Epithelial cell of prostate (primary cell): ENCODE results near the gene LRP11.
A peak's percentile ranks its signal among the peaks of the same experiment; 100 is the strongest.
"Not testable (repeated sequence)": the region's sequence is repeated elsewhere in the genome, so short reads cannot be mapped to it uniquely, and the experiment has no call there.

Source experiments
- DNase-seq: peaks from one replicate; pipeline ENCODE4 v3.0.0-alpha.2; 2011; ENCODE audit warnings: low read depth, low spot score
- H3K27ac ChIP-seq: fragments of 450-650 bp; 2 replicates; pipeline ENCODE4 v1.5.1; 2017; ENCODE audit warnings: mild to moderate bottlenecking

Gene LRP11

DNA sequence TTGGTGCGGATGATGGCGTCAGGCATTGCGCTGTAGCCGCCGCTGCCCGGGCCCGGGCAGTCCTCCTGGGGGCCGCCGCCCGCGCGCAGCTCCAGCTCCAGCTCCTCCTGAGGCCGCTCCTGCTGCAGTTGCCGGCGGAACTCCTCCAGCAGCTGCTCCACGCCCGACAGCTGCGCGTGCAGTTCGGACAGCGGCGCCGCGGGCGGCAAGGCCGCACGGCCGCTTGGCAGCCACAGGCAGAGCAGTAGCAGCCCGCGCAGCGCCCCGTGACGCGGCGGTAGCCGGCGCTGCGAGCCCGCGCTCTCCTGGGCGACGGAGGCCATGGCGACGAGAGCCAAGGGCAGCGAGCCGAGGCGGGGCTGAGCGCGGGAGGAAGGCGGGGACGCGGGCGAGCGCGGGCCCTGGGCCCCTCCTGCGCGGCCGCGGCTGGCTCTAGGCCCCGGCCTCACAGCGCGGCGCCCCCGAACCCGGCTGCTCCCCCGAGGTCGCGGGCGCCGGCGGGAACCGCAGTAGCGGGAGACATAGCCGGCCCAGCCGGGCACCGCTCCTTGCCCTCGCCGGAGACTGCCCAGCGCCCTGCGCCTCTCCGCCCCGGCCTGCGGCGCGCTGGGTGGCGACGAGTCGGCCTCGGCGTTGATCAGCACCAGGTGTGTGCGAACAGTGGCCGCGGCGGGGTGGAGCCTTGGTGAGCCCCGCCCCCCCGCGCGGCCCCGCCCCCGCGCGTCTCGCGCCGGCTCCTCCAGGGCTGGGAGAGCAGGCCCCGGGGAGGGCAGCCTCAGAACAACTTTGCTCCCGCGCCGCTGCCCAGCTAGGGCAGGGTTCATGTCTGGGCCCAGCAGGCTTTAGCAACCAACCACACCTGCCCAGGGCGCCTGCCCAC is at the start of gene LRP11:
Gene LRP11 (minus strand): TSS at position 662 of the 880 bp plus-strand sequence. CDS start 339 bp downstream, at position 323.
- H3K27ac ChIP-seq = peak within 1 kb of the TSS; percentile 92
- peak; percentile 60 for DNase-seq

- no peak for DNase-seq
- H3K27ac ChIP-seq = no peak overlapping the region
Observed at GRCh38 chr6:149913540-149914240, 49.5 kb upstream of the LRP11 start.

- no peak for DNase-seq
- H3K27ac ChIP-seq = no peak overlapping the region
Observed at GRCh38 chr6:149913085-149913484, 48.9 kb upstream of the LRP11 start.

DNA sequence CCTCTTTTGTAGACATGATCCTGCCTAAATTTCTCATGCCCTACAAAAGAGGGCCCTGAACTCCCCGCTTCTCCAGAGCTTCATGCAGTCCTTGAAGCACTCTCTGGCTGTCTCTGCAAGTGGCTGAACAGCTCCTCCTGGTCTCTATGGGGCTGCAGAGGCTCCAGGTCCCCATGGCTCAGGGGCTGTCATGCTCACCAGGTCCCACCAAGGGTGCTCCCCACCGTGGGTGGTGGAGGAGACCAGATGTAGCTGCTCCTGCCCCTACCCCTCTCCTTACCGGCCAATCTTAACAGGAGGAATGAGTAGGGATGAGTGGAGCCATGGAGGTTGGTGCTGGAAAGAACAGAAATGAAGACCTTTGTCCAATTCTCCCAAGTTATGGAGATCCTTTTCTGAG is 48.5 kb upstream of the LRP11 start:
- not testable (repeated sequence) for DNase-seq, H3K27ac ChIP-seq

DNA sequence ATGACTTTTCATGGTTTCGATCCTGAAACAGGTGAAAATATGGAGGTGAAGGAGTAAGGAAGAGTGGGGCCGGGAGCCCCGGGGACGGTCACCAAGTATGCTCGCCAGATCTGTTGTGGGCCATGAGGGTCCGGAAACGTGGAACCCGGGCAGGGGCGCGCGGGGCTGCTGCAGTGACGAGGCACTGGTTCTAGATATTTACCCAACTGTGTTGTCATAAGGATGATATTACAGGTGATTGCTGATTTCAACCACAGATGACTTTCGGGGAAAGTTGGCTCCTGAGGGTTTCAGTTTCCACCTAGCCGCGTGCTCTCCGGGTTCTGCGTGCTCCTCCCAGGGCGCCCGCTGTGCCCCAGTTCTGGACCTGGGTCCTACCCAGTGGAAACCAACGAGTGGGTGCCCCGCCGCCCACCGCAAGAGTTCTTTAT is 46.6 kb upstream of the LRP11 start:
- no peak for DNase-seq
- no peak overlapping the region for H3K27ac ChIP-seq

- H3K27ac ChIP-seq = no peak overlapping the region
- DNase-seq = no peak
Observed at GRCh38 chr6:149909701-149910470, 45.7 kb upstream of the LRP11 start.

DNA sequence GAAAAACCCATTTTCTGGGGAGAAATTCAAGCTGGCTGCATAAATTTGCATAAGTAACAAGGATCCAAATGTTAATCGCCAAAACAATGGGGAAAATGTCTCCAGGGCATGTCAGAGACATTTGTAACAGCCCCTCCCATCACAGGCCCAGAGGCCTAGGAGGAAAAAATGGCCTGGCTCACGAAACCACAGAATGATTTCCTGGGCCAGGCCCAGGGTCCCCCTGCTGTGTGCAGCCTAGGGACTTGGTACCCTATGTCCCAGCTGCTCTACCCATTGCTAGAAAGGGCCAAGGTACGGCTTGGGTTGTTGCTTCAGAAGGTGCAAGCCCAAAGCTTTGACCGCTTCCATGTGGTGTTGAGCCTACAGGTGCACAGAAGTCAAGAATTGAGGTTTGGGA is 44.3 kb upstream of the LRP11 start:
- DNase-seq, H3K27ac ChIP-seq: not testable (repeated sequence)

DNA sequence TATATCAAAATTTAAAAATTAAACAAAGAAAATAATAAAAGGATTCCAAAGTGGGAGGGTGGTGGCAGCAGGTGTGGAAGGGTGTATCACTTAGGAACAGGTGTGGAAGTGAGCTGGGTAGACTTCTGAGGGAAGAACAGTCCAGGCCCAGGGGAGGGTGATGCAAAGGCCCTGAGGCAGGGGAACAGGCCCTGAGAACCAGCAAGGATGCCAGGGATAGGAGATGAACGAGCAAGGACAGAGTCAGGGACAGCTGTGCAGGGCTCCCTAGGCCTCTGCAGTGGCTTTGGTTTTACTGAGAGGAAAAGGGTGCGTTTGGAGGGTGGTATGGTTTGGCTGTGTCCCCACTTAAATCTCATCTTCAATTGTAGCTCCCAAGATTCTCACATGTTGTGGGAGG is 43.2 kb upstream of the LRP11 start:
- no peak overlapping the region for H3K27ac ChIP-seq
- DNase-seq = no peak

DNA sequence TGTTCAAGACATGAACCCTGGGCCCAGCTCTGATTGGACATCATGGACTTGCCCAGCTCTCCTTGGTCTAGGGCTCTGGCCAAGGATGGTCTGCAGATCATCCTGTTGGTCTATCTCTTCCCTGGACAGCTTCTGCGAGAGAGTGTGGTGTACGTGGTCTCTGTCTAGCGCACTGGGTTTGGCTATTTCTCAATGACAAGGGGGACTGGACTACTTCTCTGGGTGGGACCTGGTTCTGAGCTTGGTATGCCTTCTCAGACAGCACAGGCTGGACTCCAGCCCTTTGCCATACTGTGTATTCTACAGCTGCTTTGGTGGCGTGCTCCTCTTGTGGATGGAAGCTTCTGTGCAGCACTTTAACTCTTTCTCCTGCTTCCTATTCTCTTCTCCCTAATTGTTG is 42.2 kb upstream of the LRP11 start:
- DNase-seq = no peak
- H3K27ac ChIP-seq = no peak overlapping the region

GRCh38 chr6:149905911-149906371 is 41.8 kb upstream of the LRP11 start:
- H3K27ac ChIP-seq = no peak overlapping the region

GRCh38 chr6:149905371-149905910 is 41.3 kb upstream of the LRP11 start:
- no peak for DNase-seq
- H3K27ac ChIP-seq = no peak overlapping the region

More at GRCh38 chr6:149905911-149906371, 41.8 kb upstream of the LRP11 start:
- DNase-seq = no peak

GRCh38 chr6:149904661-149905370 is 40.7 kb upstream of the LRP11 start:
- H3K27ac ChIP-seq = no peak overlapping the region
- DNase-seq = no peak

DNA sequence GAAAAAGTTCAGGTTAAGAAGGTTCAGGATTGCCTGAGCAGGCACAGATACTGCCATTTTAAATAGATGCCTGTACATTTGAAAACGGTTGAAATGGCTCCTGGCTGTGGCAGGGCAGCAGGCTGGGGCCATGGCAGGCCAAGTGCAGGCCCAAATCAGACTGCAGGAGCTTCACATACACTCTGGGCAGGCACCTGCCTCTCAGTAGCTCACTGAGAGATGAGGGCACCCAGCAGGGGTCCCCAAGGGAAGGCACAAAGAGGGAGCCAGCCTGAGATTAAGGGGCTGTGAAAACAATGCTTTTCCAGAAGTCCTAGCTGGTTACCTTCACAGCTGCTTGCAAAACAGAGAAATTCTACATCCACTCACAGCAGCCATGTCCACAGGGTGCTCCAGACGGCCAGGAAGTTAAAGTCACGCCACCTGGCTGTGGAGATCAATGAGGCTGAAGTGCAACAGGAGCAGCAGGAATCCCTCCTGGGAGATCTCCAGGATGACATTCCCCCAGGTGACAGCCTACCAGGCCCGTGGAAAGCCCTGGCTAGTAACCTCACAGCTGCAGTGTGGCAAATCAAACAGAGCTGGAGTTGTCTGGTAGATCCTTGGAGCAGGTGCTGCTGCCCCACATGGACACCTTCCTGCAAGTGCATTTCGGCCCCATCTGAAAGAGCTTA is 39.9 kb upstream of the LRP11 start:
- no peak for DNase-seq
- H3K27ac ChIP-seq = no peak overlapping the region

- no peak overlapping the region for H3K27ac ChIP-seq
- no peak for DNase-seq
Observed at GRCh38 chr6:149901444-149902140, 37.4 kb upstream of the LRP11 start.

DNA sequence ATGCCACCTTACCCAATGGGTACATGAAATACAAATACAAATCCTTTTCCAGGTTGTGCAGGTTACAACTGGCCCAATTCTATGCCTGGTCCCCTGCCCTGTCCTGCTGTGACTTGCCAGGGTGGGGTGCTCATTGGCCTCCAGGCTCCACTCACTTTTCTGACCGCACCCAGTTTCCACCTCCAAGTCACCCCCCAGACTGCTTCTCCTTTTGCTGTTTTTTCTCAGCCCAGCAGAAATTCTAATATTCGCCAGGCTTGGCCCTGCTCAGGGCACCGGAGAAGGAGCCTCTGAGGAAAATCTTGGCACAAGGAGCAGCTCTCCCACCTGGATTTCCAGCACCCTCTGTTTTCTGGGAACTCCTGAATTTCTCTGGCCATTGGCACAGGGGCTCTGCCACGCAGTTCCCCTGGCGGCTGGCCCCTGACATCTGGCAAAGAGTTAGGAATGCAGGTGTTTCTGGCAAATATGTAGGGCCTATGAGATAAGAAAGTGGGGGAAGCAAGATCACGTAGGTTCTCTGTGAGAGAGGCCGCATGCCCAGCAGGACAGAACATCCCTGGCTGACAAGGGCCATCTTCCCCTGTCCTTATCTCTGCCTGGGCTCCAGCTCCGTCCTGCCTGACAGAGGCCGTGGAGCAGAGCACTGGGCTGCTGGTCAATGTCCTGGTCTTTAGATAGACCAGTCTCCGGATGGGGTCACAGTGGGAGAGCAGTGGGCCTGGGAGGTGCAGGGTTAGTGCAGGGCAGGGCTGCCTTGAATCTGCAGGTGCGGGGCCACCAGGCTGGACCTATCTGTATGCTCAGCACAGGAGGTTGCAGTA is 36.7 kb upstream of the LRP11 start:
- peak overlapping the region; percentile 70 for H3K27ac ChIP-seq
- peak; percentile 74 for DNase-seq

DNA sequence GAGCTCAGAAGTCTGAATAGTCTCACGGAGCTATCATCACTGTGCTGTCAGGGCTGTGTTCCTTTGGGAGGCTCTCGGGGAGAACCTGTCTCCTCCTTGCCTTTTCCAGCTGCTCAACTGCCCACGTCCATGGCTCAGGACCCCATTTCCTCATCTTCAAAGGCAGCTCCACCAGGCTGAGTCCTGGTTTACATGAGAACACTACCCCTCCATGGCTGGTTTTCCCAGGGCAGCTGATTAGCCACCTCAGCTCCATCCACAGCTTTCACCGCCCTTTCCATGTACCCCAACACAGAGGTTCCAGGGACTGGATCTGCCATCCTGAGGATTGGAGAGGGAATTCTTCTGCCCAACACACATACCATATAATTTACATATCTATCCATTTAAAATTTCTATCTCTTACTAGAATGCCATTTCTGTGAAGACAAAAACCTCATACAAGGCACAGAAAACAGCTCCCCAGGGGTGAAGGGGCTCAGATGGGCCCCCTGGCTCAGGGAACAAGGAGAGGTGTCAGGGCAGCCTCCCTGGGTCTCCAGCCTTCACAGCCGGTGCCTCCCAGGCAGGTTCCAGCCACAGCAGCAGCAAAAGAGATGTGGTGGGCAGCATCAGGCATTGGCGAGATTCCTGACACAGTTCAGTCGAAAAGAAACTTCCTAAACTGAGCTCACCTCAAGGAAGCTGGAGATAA is 35.9 kb upstream of the LRP11 start:
- DNase-seq = no peak
- peak overlapping the region; percentile 70 for H3K27ac ChIP-seq

DNA sequence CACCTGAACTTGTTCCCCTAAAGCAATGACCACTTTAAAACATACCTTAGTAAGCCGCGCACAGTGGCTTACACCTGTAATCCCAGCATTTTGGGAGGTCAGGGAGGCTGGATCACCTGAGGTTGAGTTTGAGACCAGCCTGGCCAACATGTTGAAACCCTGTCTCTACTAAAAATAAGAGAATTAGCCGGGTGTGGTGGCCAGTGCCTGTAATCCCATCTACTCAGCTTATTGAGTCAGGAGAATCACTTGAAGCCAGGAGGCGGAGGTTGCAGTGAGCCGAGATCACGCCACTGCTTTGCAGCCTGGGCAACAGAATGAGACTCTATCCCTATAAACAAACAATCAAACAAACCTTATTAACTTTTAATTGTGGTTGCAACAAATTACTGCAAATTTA is 35.3 kb upstream of the LRP11 start:
- no peak for DNase-seq

More for the DNA sequence above, 35.3 kb upstream of the LRP11 start:
- peak overlapping the region; percentile 70 for H3K27ac ChIP-seq
